Pancreas (tissue), 10 donors: ENCODE measurements around the gene NDUFS1. TPM values are rescaled to one million over a fixed set of nuclear protein-coding genes. Genes with fewer than 3 reads are reported as not detected.
A peak's percentile ranks its signal among the peaks of the same experiment; 100 is the strongest.
"Not testable (repeated sequence)": the region's sequence is repeated elsewhere in the genome, so short reads cannot be mapped to it uniquely, and the experiment has no call there.

Experiments
- ATAC-seq, 4 donors: fragments of 200-7000 bp; cut with Tn5 transposase; one replicate each; pipeline versions ENCODE4 v1.8.0 to v1.9.1; 2020; ENCODE audit warnings: mild to moderate bottlenecking in 4 of 4, moderate library complexity in 4 of 4
- DNase-seq, 6 donors: peaks; one replicate each; pipeline ENCODE4 v3.0.0-alpha.2; 2020
- FAIRE-seq: peaks from 2 replicates; lab custom pipeline; 2012; peaks lifted over from hg19 to GRCh38; lab: Jason Lieb, UNC
- H3K27ac ChIP-seq, 4 donors: fragments of 200-600 bp; sonication (generic); 1 replicate in 3 of 4; 2 replicates in 1 of 4; pipeline versions ENCODE4 v1.5.0 to v1.8.0; 2020
- H3K27me3 ChIP-seq, 4 donors: fragments of 200-600 bp; one replicate each; pipeline ENCODE4 v1.8.0; 2021
- H3K36me3 ChIP-seq, 3 donors: fragments of 200-600 bp; sonication (generic) in 1 of 3; one replicate each; pipeline versions ENCODE4 v1.5.0 to v1.8.0; 2020 to 2021
- H3K4me1 ChIP-seq, 3 donors: fragments of 200-600 bp; one replicate each; pipeline ENCODE4 v1.8.0; 2021
- H3K4me3 ChIP-seq, 4 donors: fragments of 200-600 bp; sonication (generic) in 2 of 4; one replicate each; pipeline versions ENCODE4 v1.5.0 to v1.8.0; 2020 to 2021
- H3K9me3 ChIP-seq, 4 donors: fragments of 200-600 bp; one replicate each; pipeline ENCODE4 v1.8.0; 2021
- WGBS, 2 donors: extraction: QIAGEN DNeasy Blood & Tissue Kit; methylation state at CpG; one replicate each; pipeline ENCODE4 v1.1.7; 2013; 5-methylcytosine and 5-hydroxymethylcytosine counted together
- intact Hi-C, 3 donors: fragments of 100-400 bp; cut with DNase I; formaldehyde crosslinking; loops; one replicate each; pipeline versions ENCODE4 v1.11.1 to v1.14.2; 2022
- polyA plus RNA-seq, 2 donors: library from polyadenylated mRNA; stranded (reverse); fragments of 200-250 nt; gene quantifications; one replicate each; pipeline ENCODE4 v1.2.3, GENCODE V29; 2013
- total RNA-seq, 6 donors: library from RNA; stranded (reverse); fragmentation: NEBNext Ultra II Directional in 4 of 6; extraction: Animal tissue kit (Norgen Biotek cat#: 25700) in 4 of 6; gene quantifications; one replicate each; pipeline versions ENCODE4 v1.2.1 to v1.2.4, GENCODE V29; 2021 to 2023
- TF ChIP-seq, protein P1 (sequence below), 4 donors: fragments of 200-600 bp; sonication (generic) in 3 of 4; IDR thresholded peaks; one replicate each; pipeline versions ENCODE4 v1.5.0 to v1.8.0; 2021; ENCODE audit warnings: antibody characterized with exemption in 4 of 4
- donor health status: healthy with polysubstance abuse.
- donor health status: DM: no; HTN: no; CAD: no; lungs with moderate emphysema.
- donor health status: DM: no; HTN: no; CAD: no.
- donor health status: control.
- donor health status: control.
- donor health status: Bipolar disorder and iron deficiency.
- donor health status: DM: yes; HTN: yes; CAD: no.
- donor health status: DM: no; HTN: no; CAD: no.
- donor health status: DM: no; HTN: no; CAD: no.
- donor health status: DM: yes; HTN: yes; CAD: no.

Gene NDUFS1
- total and polyA plus RNA-seq, 8 donors: 7.3 to 42.1 (median 30.1) TPM

DNA sequence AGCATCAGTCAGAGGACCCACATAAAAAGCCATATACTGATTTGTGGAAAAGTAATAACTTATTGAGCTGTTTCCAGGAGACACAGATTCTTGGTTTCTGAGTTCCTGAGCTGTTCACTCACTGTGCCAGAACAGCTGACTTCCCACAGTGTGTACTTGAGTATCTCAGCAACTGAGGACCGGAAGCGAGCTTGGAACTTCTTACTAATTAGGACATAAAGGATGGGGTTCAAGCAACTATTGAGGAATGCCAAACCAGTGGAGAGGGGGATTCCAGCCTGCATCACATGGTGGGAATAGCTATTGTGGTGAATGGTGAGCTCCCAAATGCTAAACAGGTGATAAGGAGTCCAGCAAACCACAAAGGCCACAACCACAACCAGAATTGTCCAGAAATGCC, 16.9 kb upstream of the NDUFS1 start:
- Histone ChIP-seq H3K4me3 (no peak overlapping the region), H3K27me3 (no peaks in the 10 kb centered on the region), H3K4me1 (no peaks in the 10 kb centered on the region), H3K36me3 (no peaks in the 10 kb centered on the region), H3K27ac (no peak overlapping the region), H3K9me3 (no peaks in the 10 kb centered on the region)
- ATAC-seq (no peak), FAIRE-seq (no peak), DNase-seq (no peak)
- intact Hi-C loops: no loop called here
- TF ChIP-seq, protein P1, sequence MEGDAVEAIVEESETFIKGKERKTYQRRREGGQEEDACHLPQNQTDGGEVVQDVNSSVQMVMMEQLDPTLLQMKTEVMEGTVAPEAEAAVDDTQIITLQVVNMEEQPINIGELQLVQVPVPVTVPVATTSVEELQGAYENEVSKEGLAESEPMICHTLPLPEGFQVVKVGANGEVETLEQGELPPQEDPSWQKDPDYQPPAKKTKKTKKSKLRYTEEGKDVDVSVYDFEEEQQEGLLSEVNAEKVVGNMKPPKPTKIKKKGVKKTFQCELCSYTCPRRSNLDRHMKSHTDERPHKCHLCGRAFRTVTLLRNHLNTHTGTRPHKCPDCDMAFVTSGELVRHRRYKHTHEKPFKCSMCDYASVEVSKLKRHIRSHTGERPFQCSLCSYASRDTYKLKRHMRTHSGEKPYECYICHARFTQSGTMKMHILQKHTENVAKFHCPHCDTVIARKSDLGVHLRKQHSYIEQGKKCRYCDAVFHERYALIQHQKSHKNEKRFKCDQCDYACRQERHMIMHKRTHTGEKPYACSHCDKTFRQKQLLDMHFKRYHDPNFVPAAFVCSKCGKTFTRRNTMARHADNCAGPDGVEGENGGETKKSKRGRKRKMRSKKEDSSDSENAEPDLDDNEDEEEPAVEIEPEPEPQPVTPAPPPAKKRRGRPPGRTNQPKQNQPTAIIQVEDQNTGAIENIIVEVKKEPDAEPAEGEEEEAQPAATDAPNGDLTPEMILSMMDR (IDR thresholded peaks at IDR 0.05): no peak
- 77 to 92% methylated on average over 2 of the region's 2 CpGs for WGBS, 2 donors

DNA sequence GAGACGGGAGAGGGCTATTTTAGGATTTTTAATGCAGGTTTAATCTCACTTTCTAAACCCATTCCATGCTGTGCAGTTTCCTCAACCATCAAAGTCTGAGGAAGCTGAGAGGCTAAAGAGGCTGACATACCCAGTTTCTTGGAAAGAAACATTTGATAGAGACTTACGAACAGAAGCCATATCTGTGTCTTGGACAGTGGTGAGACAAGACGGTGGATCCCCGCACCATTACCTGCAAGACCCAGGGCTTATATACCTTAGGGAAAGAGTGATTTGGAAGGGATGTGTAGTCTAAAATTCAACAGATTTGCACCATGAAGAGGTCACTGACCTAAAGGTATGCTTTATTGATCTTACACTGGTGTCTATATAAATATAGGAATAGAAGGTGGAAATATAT, 13.9 kb upstream of the NDUFS1 start:
- DNase-seq (no peak), FAIRE-seq (no peak), ATAC-seq (no peak)
- intact Hi-C loops: no loop called here
- no peaks in the 10 kb centered on the region for H3K4me1 ChIP-seq
- H3K4me3 ChIP-seq: no peak overlapping the region
- no peak overlapping the region for H3K27ac ChIP-seq
- TF ChIP-seq, protein P1 (IDR thresholded peaks at IDR 0.05): no peak
- H3K9me3 ChIP-seq: no peaks in the 10 kb centered on the region
- WGBS, 2 donors: 90 to 95% methylated on average over 4 of the region's 4 CpGs
- H3K36me3 ChIP-seq: no peaks in the 10 kb centered on the region
- H3K27me3 ChIP-seq: no peaks in the 10 kb centered on the region

DNA sequence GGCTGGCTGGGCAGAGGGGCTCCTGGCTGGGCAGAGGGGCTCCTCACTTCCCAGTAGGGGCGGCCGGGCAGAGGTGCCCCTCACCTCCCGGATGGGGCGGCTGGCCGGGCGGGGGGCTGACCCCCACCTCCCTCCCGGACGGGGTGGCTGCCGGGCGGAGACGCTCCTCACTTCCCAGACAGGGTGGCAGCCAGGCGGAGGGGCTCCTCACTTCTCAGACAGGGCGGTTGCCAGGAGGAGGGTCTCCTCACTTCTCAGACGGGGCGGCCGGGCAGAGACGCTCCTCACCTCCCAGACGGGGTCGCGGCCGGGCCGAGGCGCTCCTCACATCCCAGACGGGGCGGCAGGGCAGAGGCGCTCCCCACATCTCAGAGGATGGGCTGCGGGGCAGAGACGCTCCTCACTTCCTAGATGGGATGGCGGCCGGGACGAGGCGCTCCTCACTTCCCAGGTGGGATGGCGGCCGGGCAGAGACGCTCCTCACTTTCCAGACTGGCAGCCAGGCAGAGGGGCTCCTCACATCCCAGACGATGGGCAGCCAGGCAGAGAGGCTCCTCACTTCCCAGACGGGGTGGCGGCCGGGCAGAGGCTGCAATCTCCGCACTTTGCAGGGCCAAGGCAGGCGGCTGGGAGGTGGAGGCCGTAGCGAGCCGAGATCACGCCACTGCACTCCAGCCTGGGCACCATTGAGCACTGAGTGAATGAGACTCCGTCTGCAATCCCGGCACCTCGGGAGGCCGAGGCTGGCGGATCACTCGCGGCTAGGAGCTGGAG, 12.6 kb upstream of the NDUFS1 start:
- H3K9me3 ChIP-seq, H3K27me3 ChIP-seq, H3K4me3 ChIP-seq, ATAC-seq, H3K36me3 ChIP-seq, H3K27ac ChIP-seq, intact Hi-C loops, H3K4me1 ChIP-seq, DNase-seq, FAIRE-seq: not testable (repeated sequence)
- WGBS, 2 donors: 96 to 98% methylated on average over 8 to 45 of the region's 52 CpGs

DNA sequence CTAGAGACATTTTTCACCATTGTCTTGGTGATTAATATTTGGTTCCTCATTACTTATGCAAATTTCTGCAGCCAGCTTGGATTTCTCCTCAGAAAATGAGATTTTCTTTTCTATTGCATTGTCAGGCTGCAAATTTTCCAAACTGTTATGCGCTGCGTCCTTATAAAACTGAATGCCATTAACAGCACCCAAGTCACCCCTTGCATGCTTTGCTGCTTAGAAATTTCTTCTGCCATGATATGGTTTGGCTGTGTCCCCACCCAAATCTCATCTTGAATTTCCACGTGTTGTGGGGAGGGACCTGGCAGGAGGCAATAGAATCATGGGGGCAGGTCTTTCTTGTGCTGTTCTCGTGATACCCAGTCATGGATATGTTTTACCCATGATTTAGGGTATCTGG, 9.0 kb upstream of the NDUFS1 start:
- 92 to 96% methylated on average over 4 of the region's 4 CpGs for WGBS, 2 donors
- intact Hi-C loops, DNase-seq, H3K4me3 ChIP-seq, H3K9me3 ChIP-seq, FAIRE-seq, H3K4me1 ChIP-seq, H3K27ac ChIP-seq, H3K27me3 ChIP-seq, ATAC-seq, H3K36me3 ChIP-seq: not testable (repeated sequence)

DNA sequence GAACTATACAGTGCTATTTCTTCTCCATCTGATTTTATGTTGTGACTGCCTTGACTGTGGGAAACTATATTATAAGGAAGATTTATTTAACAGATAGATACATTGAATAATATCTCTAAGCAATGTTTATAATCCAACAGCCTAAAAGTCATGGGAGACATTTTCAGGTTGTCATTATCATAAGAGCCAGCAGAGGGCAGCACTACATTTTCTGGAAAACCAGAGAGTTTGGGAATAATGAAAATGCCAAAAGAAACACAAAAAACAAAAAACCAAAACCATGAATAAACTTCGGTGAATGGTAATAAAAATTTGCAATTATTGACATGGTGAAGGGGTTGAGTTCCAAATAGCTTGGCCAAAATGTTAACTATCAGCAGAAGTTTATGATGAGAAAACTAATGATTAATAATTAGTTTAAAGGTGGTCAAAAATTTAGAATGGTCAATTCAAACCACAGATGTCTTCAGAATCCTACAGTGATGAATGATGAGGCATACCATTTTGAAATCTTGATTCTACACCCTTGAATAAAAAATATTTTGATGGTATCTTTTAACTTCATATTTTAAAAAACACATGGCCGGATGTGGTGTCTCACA, 5.1 kb upstream of the NDUFS1 start:
- H3K9me3 ChIP-seq: no peaks in the 10 kb centered on the region
- peak; percentile 84 for FAIRE-seq
- peaks cover 0 to 19% (median 17%) of the 10 kb centered on the region in 3 donors for H3K36me3 ChIP-seq
- H3K4me1 ChIP-seq: peaks cover 0 to 11% (median 5%) of the 10 kb centered on the region in 3 donors
- H3K27me3 ChIP-seq: no peaks in the 10 kb centered on the region
- no peak for ATAC-seq
- no peak overlapping the region for H3K4me3 ChIP-seq
- no peak overlapping the region for H3K27ac ChIP-seq
- TF ChIP-seq, protein P1 (IDR thresholded peaks at IDR 0.05): peak; percentile 51 to 70 (median 60)
- peak in 1 of 6 donors; percentile 41 for DNase-seq
- WGBS, 2 donors: 62 to 72% methylated on average over 2 of the region's 2 CpGs
- intact Hi-C loops: no loop called here
